Measurements from ENCODE around the gene DYSF. TPM values are rescaled to one million over a fixed set of nuclear protein-coding genes. Genes with fewer than 3 reads are reported as not detected.

Gene DYSF
- total RNA-seq, 1 experiment from 2014 or later = 0.24 TPM

DNA sequence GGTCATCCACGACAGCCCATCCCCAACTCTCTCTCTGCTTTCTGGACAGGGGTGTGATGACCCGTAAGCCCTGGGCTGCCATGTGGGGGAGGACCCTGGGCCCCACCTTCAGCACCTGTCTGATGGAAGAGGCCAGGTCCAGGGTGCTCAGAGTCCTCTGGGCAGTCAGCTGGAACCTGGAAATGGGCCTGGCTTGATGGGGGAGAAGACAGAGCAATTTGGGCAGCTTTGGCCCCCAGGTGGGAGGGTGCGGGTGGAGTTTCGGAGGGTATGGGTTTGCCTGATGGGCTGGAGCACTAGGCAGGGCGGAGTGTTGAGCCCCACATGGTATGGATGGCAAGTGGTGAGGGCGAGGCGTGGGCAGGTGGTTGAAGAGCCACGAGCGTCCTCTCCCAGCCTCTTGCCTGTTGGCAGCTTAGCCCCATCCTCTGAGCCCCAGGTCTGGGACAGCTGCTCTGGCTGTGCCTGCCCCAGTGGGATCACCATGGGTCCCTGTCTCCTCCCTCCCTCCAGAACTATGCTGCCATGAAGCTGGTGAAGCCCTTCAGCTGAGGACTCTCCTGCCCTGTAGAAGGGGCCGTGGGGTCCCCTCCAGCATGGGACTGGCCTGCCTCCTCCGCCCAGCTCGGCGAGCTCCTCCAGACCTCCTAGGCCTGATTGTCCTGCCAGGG lies 232.7 kb downstream of the DYSF start:
- Histone ChIP-seq H3K9me3 (ENCODE audit: low read depth, low read length, poor library complexity, severe bottlenecking) (no peaks in the 10 kb centered on the region), H3K36me3 (ENCODE audit: insufficient read depth, low read length, poor library complexity, severe bottlenecking) (no peaks in the 10 kb centered on the region), H3K27me3 (replicated peaks; ENCODE audit: insufficient read depth, low read depth, low read length, poor library complexity) (no peaks in the 10 kb centered on the region), H3K4me1 (ENCODE audit: insufficient read depth, low read length, poor library complexity, severe bottlenecking) (no peaks in the 10 kb centered on the region), H3K4me3 (ENCODE audit: low read depth, low read length, poor library complexity, severe bottlenecking) (no peak overlapping the region), H3K27ac (ENCODE audit: low read depth, low read length, poor library complexity, severe bottlenecking) (no peak overlapping the region)
- intact Hi-C loops (cut with micrococcal nuclease; ENCODE audit: unreplicated experiment) = no loop called here
- DNase-seq (ENCODE audit: low spot score) = no peak
- TF ChIP-seq, protein P1, sequence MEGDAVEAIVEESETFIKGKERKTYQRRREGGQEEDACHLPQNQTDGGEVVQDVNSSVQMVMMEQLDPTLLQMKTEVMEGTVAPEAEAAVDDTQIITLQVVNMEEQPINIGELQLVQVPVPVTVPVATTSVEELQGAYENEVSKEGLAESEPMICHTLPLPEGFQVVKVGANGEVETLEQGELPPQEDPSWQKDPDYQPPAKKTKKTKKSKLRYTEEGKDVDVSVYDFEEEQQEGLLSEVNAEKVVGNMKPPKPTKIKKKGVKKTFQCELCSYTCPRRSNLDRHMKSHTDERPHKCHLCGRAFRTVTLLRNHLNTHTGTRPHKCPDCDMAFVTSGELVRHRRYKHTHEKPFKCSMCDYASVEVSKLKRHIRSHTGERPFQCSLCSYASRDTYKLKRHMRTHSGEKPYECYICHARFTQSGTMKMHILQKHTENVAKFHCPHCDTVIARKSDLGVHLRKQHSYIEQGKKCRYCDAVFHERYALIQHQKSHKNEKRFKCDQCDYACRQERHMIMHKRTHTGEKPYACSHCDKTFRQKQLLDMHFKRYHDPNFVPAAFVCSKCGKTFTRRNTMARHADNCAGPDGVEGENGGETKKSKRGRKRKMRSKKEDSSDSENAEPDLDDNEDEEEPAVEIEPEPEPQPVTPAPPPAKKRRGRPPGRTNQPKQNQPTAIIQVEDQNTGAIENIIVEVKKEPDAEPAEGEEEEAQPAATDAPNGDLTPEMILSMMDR (conservative IDR thresholded peaks at IDR 0.05; ENCODE audit: low read depth, low read length) = no peak
- no peak for TF ChIP-seq EZH2 (IDR thresholded peaks at IDR 0.05; ENCODE audit: borderline replicate concordance, low read depth, low read length, poor library complexity, severe bottlenecking)
- ChIA-PET CTCF (no interaction called here), POLR2A (ENCODE audit: low non-redundant PET) (no interaction called here)
- no TSS peak for BruUV-seq (replicated peaks)

DNA sequence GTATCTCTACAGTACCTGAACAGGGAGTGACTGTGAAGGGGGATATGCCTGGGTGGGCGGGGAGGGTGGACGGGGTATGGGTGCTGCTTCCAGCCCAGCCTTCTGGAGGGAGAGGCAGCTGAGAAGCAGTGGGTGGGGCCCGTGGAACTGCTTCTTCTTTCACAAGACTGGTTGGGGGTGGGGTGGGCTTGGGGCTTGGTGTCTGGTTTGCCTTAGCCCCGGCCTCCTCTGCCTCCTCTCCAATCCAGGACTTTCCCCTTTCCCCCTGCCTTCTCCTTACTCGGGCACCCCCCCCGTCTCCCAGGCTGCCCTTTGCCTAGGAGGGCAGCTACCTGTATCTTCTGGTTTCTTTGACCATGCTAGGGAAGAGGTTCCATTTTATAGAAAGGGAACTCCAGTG lies 233.4 kb downstream of the DYSF start:
- H3K4me3 ChIP-seq (ENCODE audit: low read depth, low read length, poor library complexity, severe bottlenecking) = no peak overlapping the region
- no peaks in the 10 kb centered on the region for H3K9me3 ChIP-seq (ENCODE audit: low read depth, low read length, poor library complexity, severe bottlenecking)
- DNase-seq (ENCODE audit: low spot score) = no peak
- BruUV-seq (replicated peaks) = no TSS peak
- no peaks in the 10 kb centered on the region for H3K4me1 ChIP-seq (ENCODE audit: insufficient read depth, low read length, poor library complexity, severe bottlenecking)
- H3K27ac ChIP-seq (ENCODE audit: low read depth, low read length, poor library complexity, severe bottlenecking) = no peak overlapping the region
- TF ChIP-seq EZH2 (IDR thresholded peaks at IDR 0.05; ENCODE audit: borderline replicate concordance, low read depth, low read length, poor library complexity, severe bottlenecking) = no peak
- TF ChIP-seq, protein P1 (conservative IDR thresholded peaks at IDR 0.05; ENCODE audit: low read depth, low read length) = no peak
- no peaks in the 10 kb centered on the region for H3K27me3 ChIP-seq (replicated peaks; ENCODE audit: insufficient read depth, low read depth, low read length, poor library complexity)
- CTCF ChIA-PET = no interaction called here
- intact Hi-C loops (cut with micrococcal nuclease; ENCODE audit: unreplicated experiment) = no loop called here
- H3K36me3 ChIP-seq (ENCODE audit: insufficient read depth, low read length, poor library complexity, severe bottlenecking) = no peaks in the 10 kb centered on the region
- POLR2A ChIA-PET (ENCODE audit: low non-redundant PET) = no interaction called here

DNA sequence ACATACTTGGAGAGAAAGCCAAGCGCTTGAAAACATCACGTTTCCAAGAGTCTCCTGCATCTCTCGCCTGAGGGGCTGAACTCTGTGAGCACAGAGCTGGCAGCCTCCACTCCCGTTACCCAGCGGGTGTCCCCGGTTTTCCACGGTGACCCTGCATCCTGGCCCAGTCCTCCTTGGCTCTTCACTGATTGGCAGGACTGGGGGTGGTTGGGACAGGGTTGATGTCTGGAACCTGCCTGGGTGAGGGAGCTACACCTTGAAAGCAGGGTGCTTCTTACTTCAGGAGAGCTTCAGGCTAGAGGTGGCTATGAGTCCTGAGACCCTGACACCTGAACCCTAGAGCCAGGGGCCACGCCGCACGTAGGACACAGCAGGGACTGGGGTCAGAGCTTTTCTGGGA lies 234.1 kb downstream of the DYSF start:
- H3K4me1 ChIP-seq (ENCODE audit: insufficient read depth, low read length, poor library complexity, severe bottlenecking) = no peaks in the 10 kb centered on the region
- H3K4me3 ChIP-seq (ENCODE audit: low read depth, low read length, poor library complexity, severe bottlenecking) = no peak overlapping the region
- TF ChIP-seq, protein P1 (conservative IDR thresholded peaks at IDR 0.05; ENCODE audit: low read depth, low read length) = no peak
- TF ChIP-seq EZH2 (IDR thresholded peaks at IDR 0.05; ENCODE audit: borderline replicate concordance, low read depth, low read length, poor library complexity, severe bottlenecking) = no peak
- H3K36me3 ChIP-seq (ENCODE audit: insufficient read depth, low read length, poor library complexity, severe bottlenecking) = no peaks in the 10 kb centered on the region
- no peak overlapping the region for H3K27ac ChIP-seq (ENCODE audit: low read depth, low read length, poor library complexity, severe bottlenecking)
- H3K27me3 ChIP-seq (replicated peaks; ENCODE audit: insufficient read depth, low read depth, low read length, poor library complexity) = no peaks in the 10 kb centered on the region
- POLR2A ChIA-PET (ENCODE audit: low non-redundant PET) = no interaction called here
- no peaks in the 10 kb centered on the region for H3K9me3 ChIP-seq (ENCODE audit: low read depth, low read length, poor library complexity, severe bottlenecking)
- CTCF ChIA-PET = no interaction called here
- intact Hi-C loops (cut with micrococcal nuclease; ENCODE audit: unreplicated experiment) = no loop called here
- BruUV-seq (replicated peaks) = no TSS peak
- no peak for DNase-seq (ENCODE audit: low spot score)
